Measurements from ENCODE around the gene COL17A1.

GRCh38 chr10:104052431-104052830 is 33.2 kb downstream of the COL17A1 start:
- TF ChIP-seq POLR2AphosphoS5 (IDR thresholded peaks at IDR 0.05) (no peak), POLR2A (IDR thresholded peaks at IDR 0.05) (no peak)

Measured in stomach (tissue), 4 donors.